Bone marrow (tissue), 2 donors: ENCODE data around the gene TBC1D2.

Source experiments
- DNase-seq, 2 donors: peaks; one replicate each; lab custom pipeline; 2025; lab: John Stamatoyannopoulos, UW

The TBC1D2 gene

GRCh38 chr9:98215821-98216220 lies 39.6 kb downstream of the TBC1D2 start:
- DNase-seq, result no peak

- no peak for DNase-seq
Observed at GRCh38 chr9:98215271-98215670, 40.2 kb downstream of the TBC1D2 start.

- no peak for DNase-seq
Observed at GRCh38 chr9:98214811-98215210, 40.6 kb downstream of the TBC1D2 start.

GRCh38 chr9:98211260-98211659 lies 44.2 kb downstream of the TBC1D2 start:
- no peak for DNase-seq

- no peak for DNase-seq
Observed at GRCh38 chr9:98210435-98210834, 45.0 kb downstream of the TBC1D2 start.

- no peak for DNase-seq
Observed at GRCh38 chr9:98209530-98209929, 45.9 kb downstream of the TBC1D2 start.

- DNase-seq, result no peak
Observed at GRCh38 chr9:98208635-98209034, 46.8 kb downstream of the TBC1D2 start.

GRCh38 chr9:98207606-98208005 lies 47.8 kb downstream of the TBC1D2 start:
- no peak for DNase-seq

- no peak for DNase-seq
Observed at GRCh38 chr9:98206754-98207153, 48.7 kb downstream of the TBC1D2 start.

- no peak for DNase-seq
Observed at GRCh38 chr9:98204692-98205091, 50.8 kb downstream of the TBC1D2 start.

GRCh38 chr9:98203153-98203552 lies 52.3 kb downstream of the TBC1D2 start:
- no peak for DNase-seq

- DNase-seq, result no peak
Observed at GRCh38 chr9:98202252-98202651, 53.2 kb downstream of the TBC1D2 start.

GRCh38 chr9:98201749-98202148 lies 53.7 kb downstream of the TBC1D2 start:
- no peak for DNase-seq

GRCh38 chr9:98201102-98201501 lies 54.3 kb downstream of the TBC1D2 start:
- DNase-seq, result no peak

GRCh38 chr9:98199388-98200033 lies 55.9 kb downstream of the TBC1D2 start:
- no peak for DNase-seq

GRCh38 chr9:98195671-98196070 lies 59.8 kb downstream of the TBC1D2 start:
- no peak for DNase-seq

GRCh38 chr9:98193336-98193944 lies 62.0 kb downstream of the TBC1D2 start:
- no peak for DNase-seq

- peak in 1 of 2 donors; percentile 31 for DNase-seq
Observed at GRCh38 chr9:98192503-98193335, 62.7 kb downstream of the TBC1D2 start, which contains the start of gene CORO2A. CORO2A (minus strand) TSS chr9:98192637; CDS start chr9:98157660, 34,977 bp downstream.

GRCh38 chr9:98191671-98192502 lies 63.6 kb downstream of the TBC1D2 start:
- DNase-seq, result peak in 1 of 2 donors; percentile 27

- no peak for DNase-seq
Observed at GRCh38 chr9:98191181-98191608, 64.3 kb downstream of the TBC1D2 start.

- no peak for DNase-seq
Observed at GRCh38 chr9:98190757-98191105, 64.7 kb downstream of the TBC1D2 start.

GRCh38 chr9:98189412-98189811 lies 66.0 kb downstream of the TBC1D2 start:
- DNase-seq, result no peak
